Body of pancreas (tissue), 4 donors: ENCODE data around the gene EIF2A.

ENCODE experiments used
- POLR2A ChIP-seq, 3 donors: fragments of 450-650 bp; IDR thresholded peaks; one replicate each; pipeline ENCODE4 v1.6.1; 2016; ENCODE audit warnings: antibody characterized with exemption in 3 of 3, mild to moderate bottlenecking in 2 of 3
- TF ChIP-seq, protein P1 (sequence below), 7 experiments: fragments of 450-650 bp in 4 of 7; fragments of 200-600 bp in 3 of 7; sonication (generic) in 3 of 7; IDR thresholded peaks; one replicate each; pipeline ENCODE4 v1.5.1; 2016 to 2019; ENCODE audit warnings: antibody characterized with exemption in 7 of 7

DNA sequence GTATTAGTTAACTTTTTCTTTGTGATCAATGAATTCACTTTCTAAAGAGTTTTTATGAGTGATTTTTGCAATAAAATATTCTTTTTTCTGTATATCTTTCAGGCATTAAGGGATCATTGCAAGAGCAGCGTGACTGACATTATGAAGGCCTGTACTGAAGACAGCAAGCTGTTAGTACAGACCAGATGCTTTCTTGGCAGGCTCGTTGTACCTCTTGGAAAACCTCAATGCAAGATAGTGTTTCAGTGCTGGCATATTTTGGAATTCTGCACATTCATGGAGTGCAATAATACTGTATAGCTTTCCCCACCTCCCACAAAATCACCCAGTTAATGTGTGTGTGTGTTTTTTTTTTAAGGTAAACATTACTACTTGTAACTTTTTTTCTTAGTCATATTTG lies 81.0 kb downstream of the EIF2A start:
- no peak for TF ChIP-seq POLR2A (IDR thresholded peaks at IDR 0.05)
- TF ChIP-seq, protein P1, sequence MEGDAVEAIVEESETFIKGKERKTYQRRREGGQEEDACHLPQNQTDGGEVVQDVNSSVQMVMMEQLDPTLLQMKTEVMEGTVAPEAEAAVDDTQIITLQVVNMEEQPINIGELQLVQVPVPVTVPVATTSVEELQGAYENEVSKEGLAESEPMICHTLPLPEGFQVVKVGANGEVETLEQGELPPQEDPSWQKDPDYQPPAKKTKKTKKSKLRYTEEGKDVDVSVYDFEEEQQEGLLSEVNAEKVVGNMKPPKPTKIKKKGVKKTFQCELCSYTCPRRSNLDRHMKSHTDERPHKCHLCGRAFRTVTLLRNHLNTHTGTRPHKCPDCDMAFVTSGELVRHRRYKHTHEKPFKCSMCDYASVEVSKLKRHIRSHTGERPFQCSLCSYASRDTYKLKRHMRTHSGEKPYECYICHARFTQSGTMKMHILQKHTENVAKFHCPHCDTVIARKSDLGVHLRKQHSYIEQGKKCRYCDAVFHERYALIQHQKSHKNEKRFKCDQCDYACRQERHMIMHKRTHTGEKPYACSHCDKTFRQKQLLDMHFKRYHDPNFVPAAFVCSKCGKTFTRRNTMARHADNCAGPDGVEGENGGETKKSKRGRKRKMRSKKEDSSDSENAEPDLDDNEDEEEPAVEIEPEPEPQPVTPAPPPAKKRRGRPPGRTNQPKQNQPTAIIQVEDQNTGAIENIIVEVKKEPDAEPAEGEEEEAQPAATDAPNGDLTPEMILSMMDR (IDR thresholded peaks at IDR 0.05), result no peak
